Liver (tissue), 9 donors: ENCODE results near the gene DEAF1. TPM values are rescaled to one million over a fixed set of nuclear protein-coding genes. Genes with fewer than 3 reads are reported as not detected.

ENCODE experiments used
- DNase-seq: peaks from one replicate; pipeline ENCODE4 v3.0.0-alpha.2; 2017; ENCODE audit warnings: low spot score
- H3K27ac ChIP-seq, 2 donors: one replicate each; pipeline ENCODE4 v1.7.0; 2013; ENCODE audit warnings: inconsistent platforms in 2 of 2, low read length in 2 of 2, control low read depth in 1 of 2, low read depth in 1 of 2, mild to moderate bottlenecking in 1 of 2
- H3K27me3 ChIP-seq, 4 donors: one replicate each; pipeline versions ENCODE4 v1.6.1 to v1.7.0; 2013; ENCODE audit warnings: low read length in 3 of 4, inconsistent platforms in 1 of 4, mild to moderate bottlenecking in 1 of 4, moderate library complexity in 1 of 4; ENCODE audit not compliant: control insufficient read depth in 4 of 4, insufficient read depth in 4 of 4
- H3K36me3 ChIP-seq, 4 donors: one replicate each; pipeline versions ENCODE4 v1.6.1 to v1.7.0; 2013; ENCODE audit warnings: low read length in 3 of 4, mild to moderate bottlenecking in 3 of 4, low read depth in 1 of 4, moderate library complexity in 1 of 4; ENCODE audit not compliant: control insufficient read depth in 4 of 4, insufficient read depth in 3 of 4
- H3K4me1 ChIP-seq, 4 donors: one replicate each; pipeline versions ENCODE4 v1.6.1 to v1.7.0; 2013; ENCODE audit warnings: low read length in 3 of 4, mild to moderate bottlenecking in 3 of 4, moderate library complexity in 1 of 4; ENCODE audit not compliant: control insufficient read depth in 4 of 4, insufficient read depth in 4 of 4
- H3K4me3 ChIP-seq, 3 donors: one replicate each; pipeline versions ENCODE4 v1.6.1 to v1.7.0; 2013; ENCODE audit warnings: low read length in 3 of 3, control low read depth in 1 of 3, low read depth in 1 of 3, mild to moderate bottlenecking in 1 of 3
- H3K9ac ChIP-seq, 2 donors: one replicate each; pipeline ENCODE4 v1.7.0; 2013; ENCODE audit warnings: low read length in 2 of 2, mild to moderate bottlenecking in 2 of 2, moderate library complexity in 2 of 2, control low read depth in 1 of 2, low read depth in 1 of 2
- H3K9me3 ChIP-seq, 4 donors: one replicate each; pipeline versions ENCODE4 v1.6.1 to v1.7.0; 2013; ENCODE audit warnings: low read length in 3 of 4; ENCODE audit not compliant: control insufficient read depth in 4 of 4
- FOXA2 ChIP-seq: IDR thresholded peaks from 2 replicates; pipeline ENCODE4 v1.6.1; 2016; ENCODE audit warnings: antibody characterized with exemption
- GABPA ChIP-seq, 2 donors: IDR thresholded peaks in 1 of 2; conservative IDR thresholded peaks in 1 of 2; 2 replicates each; pipeline ENCODE4 v1.6.1; 2016; ENCODE audit warnings: antibody characterized with exemption in 2 of 2, mild to moderate bottlenecking in 1 of 2, moderate library complexity in 1 of 2
- HNF4A ChIP-seq, 2 donors: conservative IDR thresholded peaks; 2 replicates each; pipeline ENCODE4 v1.6.1; 2016; ENCODE audit warnings: antibody characterized with exemption in 2 of 2, mild to moderate bottlenecking in 2 of 2
- HNF4G ChIP-seq: IDR thresholded peaks from 2 replicates; pipeline ENCODE4 v1.6.1; 2016; ENCODE audit warnings: antibody characterized with exemption
- JUND ChIP-seq, 2 donors: IDR thresholded peaks; 2 replicates each; pipeline ENCODE4 v1.6.1; 2016; ENCODE audit warnings: antibody characterized with exemption in 2 of 2
- NR2F2 ChIP-seq: IDR thresholded peaks from 2 replicates; pipeline ENCODE4 v1.6.1; 2016; ENCODE audit warnings: antibody characterized with exemption
- RAD21 ChIP-seq, 2 donors: IDR thresholded peaks; 2 replicates each; pipeline ENCODE4 v1.6.1; 2016; ENCODE audit warnings: antibody characterized with exemption in 2 of 2, mild to moderate bottlenecking in 2 of 2
- SP1 ChIP-seq: IDR thresholded peaks from 2 replicates; pipeline ENCODE4 v1.6.1; 2018; ENCODE audit warnings: antibody characterized with exemption, mild to moderate bottlenecking
- TAF1 ChIP-seq: conservative IDR thresholded peaks from 2 replicates; pipeline ENCODE4 v1.6.1; 2016; ENCODE audit warnings: antibody characterized with exemption, mild to moderate bottlenecking
- YY1 ChIP-seq: IDR thresholded peaks from 2 replicates; pipeline ENCODE4 v1.6.1; 2016; ENCODE audit warnings: antibody characterized with exemption, mild to moderate bottlenecking
- WGBS: extraction: QIAGEN DNeasy Blood & Tissue Kit; methylation state at CpG from one replicate; pipeline ENCODE4 v1.1.7; 2013; 5-methylcytosine and 5-hydroxymethylcytosine counted together
- polyA plus RNA-seq, 2 donors: library from polyadenylated mRNA; stranded (reverse) in 1 of 2; unstranded in 1 of 2; fragments of 200-250 nt in 1 of 2; fragments of >200 nt in 1 of 2; fragmentation: Nextera tagmentation in 1 of 2; extraction: Ambion mirVana in 1 of 2; gene quantifications; one replicate each; pipeline versions ENCODE4 v1.2.1 to v1.2.3, GENCODE V29; 2013 to 2015
- total RNA-seq, 2 donors: library from RNA; depleted of rRNA; stranded (reverse); fragments of >200 nt; gene quantifications; one replicate each; pipeline ENCODE4 v1.2.3, GENCODE V29; 2014
- TF ChIP-seq, protein P1 (sequence below): IDR thresholded peaks from 2 replicates; pipeline ENCODE4 v1.6.1; 2016; ENCODE audit warnings: antibody characterized with exemption
- TF ChIP-seq, protein P2 (sequence below): fragments of 150-350 bp; IDR thresholded peaks from 2 replicates; pipeline ENCODE4 v1.5.1; 2017; ENCODE audit warnings: improper control_type of control experiment, low read depth, low read length; ENCODE audit not compliant: missing input control
- TF ChIP-seq, protein P3 (sequence below): IDR thresholded peaks from 2 replicates; pipeline ENCODE4 v1.6.1; 2016; ENCODE audit warnings: antibody characterized with exemption, mild to moderate bottlenecking
- TF ChIP-seq, protein P4 (sequence below): IDR thresholded peaks from 2 replicates; pipeline ENCODE4 v1.6.1; 2016; ENCODE audit warnings: antibody characterized with exemption
- TF ChIP-seq, protein P5 (sequence below): IDR thresholded peaks from 2 replicates; pipeline ENCODE4 v1.6.1; 2016; ENCODE audit warnings: antibody characterized with exemption
- donor health status: healthy.
- donor health status: healthy.
- donor health status: healthy.
- donor health status: healthy.
- donor health status: healthy.

DEAF1 gene
- total and polyA plus RNA-seq, 4 donors = 7.0 to 11.4 (median 10.1) TPM

DNA sequence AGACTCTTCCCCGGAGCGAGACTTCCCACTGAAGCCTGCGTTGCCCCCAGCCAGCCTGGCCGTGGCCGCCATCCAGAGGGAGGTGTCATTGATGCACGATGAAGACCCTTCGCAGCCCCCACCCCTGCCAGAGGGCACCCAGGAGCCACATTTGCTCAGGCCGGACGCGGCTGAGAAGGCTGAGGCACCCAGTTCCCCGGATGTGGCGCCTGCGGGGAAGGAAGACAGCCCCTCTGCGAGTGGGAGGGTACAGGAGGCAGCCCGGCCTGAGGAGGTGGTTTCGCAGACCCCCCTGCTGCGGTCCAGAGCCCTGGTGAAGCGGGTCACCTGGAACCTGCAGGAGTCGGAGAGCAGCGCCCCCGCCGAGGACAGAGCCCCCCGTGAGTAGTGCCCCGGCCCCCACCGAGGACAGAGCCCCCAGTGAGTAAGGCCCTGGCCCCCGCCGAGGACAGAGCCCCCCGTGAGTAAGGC lies 85.6 kb downstream of the DEAF1 start:
- no peak for TF ChIP-seq GABPA (IDR thresholded peaks at IDR 0.05 in 1 of 2, conservative IDR thresholded peaks at IDR 0.05 in 1 of 2)
- no peak for TF ChIP-seq YY1
- TF ChIP-seq FOXA2 = no peak
- TF ChIP-seq HNF4G = no peak
- TF ChIP-seq JUND (IDR thresholded peaks at IDR 0.05) = no peak
- TF ChIP-seq, protein P1, sequence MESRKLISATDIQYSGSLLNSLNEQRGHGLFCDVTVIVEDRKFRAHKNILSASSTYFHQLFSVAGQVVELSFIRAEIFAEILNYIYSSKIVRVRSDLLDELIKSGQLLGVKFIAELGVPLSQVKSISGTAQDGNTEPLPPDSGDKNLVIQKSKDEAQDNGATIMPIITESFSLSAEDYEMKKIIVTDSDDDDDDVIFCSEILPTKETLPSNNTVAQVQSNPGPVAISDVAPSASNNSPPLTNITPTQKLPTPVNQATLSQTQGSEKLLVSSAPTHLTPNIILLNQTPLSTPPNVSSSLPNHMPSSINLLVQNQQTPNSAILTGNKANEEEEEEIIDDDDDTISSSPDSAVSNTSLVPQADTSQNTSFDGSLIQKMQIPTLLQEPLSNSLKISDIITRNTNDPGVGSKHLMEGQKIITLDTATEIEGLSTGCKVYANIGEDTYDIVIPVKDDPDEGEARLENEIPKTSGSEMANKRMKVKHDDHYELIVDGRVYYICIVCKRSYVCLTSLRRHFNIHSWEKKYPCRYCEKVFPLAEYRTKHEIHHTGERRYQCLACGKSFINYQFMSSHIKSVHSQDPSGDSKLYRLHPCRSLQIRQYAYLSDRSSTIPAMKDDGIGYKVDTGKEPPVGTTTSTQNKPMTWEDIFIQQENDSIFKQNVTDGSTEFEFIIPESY = no peak
- TF ChIP-seq TAF1 = no peak
- TF ChIP-seq, protein P2, sequence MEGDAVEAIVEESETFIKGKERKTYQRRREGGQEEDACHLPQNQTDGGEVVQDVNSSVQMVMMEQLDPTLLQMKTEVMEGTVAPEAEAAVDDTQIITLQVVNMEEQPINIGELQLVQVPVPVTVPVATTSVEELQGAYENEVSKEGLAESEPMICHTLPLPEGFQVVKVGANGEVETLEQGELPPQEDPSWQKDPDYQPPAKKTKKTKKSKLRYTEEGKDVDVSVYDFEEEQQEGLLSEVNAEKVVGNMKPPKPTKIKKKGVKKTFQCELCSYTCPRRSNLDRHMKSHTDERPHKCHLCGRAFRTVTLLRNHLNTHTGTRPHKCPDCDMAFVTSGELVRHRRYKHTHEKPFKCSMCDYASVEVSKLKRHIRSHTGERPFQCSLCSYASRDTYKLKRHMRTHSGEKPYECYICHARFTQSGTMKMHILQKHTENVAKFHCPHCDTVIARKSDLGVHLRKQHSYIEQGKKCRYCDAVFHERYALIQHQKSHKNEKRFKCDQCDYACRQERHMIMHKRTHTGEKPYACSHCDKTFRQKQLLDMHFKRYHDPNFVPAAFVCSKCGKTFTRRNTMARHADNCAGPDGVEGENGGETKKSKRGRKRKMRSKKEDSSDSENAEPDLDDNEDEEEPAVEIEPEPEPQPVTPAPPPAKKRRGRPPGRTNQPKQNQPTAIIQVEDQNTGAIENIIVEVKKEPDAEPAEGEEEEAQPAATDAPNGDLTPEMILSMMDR = no peak
- no peak for TF ChIP-seq HNF4A (conservative IDR thresholded peaks at IDR 0.05)
- TF ChIP-seq, protein P3, sequence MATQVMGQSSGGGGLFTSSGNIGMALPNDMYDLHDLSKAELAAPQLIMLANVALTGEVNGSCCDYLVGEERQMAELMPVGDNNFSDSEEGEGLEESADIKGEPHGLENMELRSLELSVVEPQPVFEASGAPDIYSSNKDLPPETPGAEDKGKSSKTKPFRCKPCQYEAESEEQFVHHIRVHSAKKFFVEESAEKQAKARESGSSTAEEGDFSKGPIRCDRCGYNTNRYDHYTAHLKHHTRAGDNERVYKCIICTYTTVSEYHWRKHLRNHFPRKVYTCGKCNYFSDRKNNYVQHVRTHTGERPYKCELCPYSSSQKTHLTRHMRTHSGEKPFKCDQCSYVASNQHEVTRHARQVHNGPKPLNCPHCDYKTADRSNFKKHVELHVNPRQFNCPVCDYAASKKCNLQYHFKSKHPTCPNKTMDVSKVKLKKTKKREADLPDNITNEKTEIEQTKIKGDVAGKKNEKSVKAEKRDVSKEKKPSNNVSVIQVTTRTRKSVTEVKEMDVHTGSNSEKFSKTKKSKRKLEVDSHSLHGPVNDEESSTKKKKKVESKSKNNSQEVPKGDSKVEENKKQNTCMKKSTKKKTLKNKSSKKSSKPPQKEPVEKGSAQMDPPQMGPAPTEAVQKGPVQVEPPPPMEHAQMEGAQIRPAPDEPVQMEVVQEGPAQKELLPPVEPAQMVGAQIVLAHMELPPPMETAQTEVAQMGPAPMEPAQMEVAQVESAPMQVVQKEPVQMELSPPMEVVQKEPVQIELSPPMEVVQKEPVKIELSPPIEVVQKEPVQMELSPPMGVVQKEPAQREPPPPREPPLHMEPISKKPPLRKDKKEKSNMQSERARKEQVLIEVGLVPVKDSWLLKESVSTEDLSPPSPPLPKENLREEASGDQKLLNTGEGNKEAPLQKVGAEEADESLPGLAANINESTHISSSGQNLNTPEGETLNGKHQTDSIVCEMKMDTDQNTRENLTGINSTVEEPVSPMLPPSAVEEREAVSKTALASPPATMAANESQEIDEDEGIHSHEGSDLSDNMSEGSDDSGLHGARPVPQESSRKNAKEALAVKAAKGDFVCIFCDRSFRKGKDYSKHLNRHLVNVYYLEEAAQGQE = no peak
- TF ChIP-seq, protein P4, sequence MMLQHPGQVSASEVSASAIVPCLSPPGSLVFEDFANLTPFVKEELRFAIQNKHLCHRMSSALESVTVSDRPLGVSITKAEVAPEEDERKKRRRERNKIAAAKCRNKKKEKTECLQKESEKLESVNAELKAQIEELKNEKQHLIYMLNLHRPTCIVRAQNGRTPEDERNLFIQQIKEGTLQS = no peak
- no peak for TF ChIP-seq RAD21 (IDR thresholded peaks at IDR 0.05)
- no peak for TF ChIP-seq SP1
- TF ChIP-seq, protein P5, sequence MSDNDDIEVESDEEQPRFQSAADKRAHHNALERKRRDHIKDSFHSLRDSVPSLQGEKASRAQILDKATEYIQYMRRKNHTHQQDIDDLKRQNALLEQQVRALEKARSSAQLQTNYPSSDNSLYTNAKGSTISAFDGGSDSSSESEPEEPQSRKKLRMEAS = no peak
- peaks cover 20 to 55% (median 38%) of the 10 kb centered on the region in 4 donors for H3K36me3 ChIP-seq
- no peak for DNase-seq
- no peak overlapping the region for H3K27ac ChIP-seq
- no peaks in the 10 kb centered on the region for H3K9me3 ChIP-seq
- no peak overlapping the region for H3K4me3 ChIP-seq
- no peaks in the 10 kb centered on the region for H3K27me3 ChIP-seq
- H3K9ac ChIP-seq = no peak overlapping the region
- peaks cover 22 to 83% (median 52%) of the 10 kb centered on the region in 4 donors for H3K4me1 ChIP-seq
- WGBS = 93% methylated on average over 28 of the region's 28 CpGs

DNA sequence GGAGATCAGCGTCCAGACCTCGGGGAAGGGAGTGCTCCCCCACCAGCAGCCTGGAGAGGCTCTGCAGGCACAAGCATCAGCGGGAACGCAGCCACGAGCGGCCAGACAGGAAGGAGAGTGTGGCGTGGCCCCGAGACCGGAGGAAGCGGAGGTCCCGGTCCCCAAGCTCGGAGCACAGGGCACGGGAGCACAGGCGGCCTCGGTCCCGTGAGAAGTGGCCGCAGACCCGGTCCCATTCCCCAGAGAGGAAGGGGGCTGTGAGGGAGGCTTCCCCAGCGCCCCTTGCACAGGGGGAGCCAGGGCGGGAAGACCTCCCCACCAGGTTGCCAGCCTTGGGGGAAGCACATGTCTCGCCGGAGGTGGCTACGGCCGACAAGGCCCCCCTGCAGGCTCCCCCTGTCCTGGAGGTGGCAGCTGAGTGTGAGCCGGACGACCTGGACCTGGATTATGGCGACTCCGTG lies 86.2 kb downstream of the DEAF1 start:
- H3K27ac ChIP-seq = no peak overlapping the region
- H3K36me3 ChIP-seq = peaks cover 23 to 60% (median 39%) of the 10 kb centered on the region in 4 donors
- no peak overlapping the region for H3K4me3 ChIP-seq
- H3K27me3 ChIP-seq = no peaks in the 10 kb centered on the region
- no peaks in the 10 kb centered on the region for H3K9me3 ChIP-seq
- peaks cover 22 to 81% (median 47%) of the 10 kb centered on the region in 4 donors for H3K4me1 ChIP-seq
- no peak for TF ChIP-seq GABPA (IDR thresholded peaks at IDR 0.05 in 1 of 2, conservative IDR thresholded peaks at IDR 0.05 in 1 of 2)
- no peak for TF ChIP-seq TAF1
- peak; percentile 18 for TF ChIP-seq NR2F2
- DNase-seq = no peak
- no peak overlapping the region for H3K9ac ChIP-seq
- 81% methylated on average over 28 of the region's 28 CpGs for WGBS
